Gastrocnemius medialis (tissue), 4 donors: Measurements from ENCODE around the gene NAV1. TPM values are rescaled to one million over a fixed set of nuclear protein-coding genes. Genes with fewer than 3 reads are reported as not detected.

Experiments used
- ATAC-seq, 2 donors: fragments of 150-250 bp; one replicate each; pipeline ENCODE4 v1.9.1; 2016
- DNase-seq, 2 donors: peaks; one replicate each; pipeline ENCODE4 v3.0.0-alpha.2; 2019
- H3K27ac ChIP-seq, 4 donors: fragments of 200-600 bp; sonication (generic); 1 replicate in 1 of 4; 2 replicates in 3 of 4; pipeline ENCODE4 v1.5.1; 2016 to 2018; ENCODE audit warnings: mild to moderate bottlenecking in 2 of 4, moderate library complexity in 1 of 4
- H3K27me3 ChIP-seq, 3 donors: fragments of 200-600 bp; sonication (generic) in 2 of 3; 1 replicate in 1 of 3; 2 replicates in 2 of 3; pipeline versions ENCODE4 v1.5.1 to v1.6.0; 2016 to 2019; ENCODE audit warnings: mild to moderate bottlenecking in 1 of 3, moderate library complexity in 1 of 3
- H3K36me3 ChIP-seq, 2 donors: fragments of 200-600 bp; sonication (generic) in 1 of 2; one replicate each; pipeline ENCODE4 v1.5.1; 2017 to 2018
- H3K4me1 ChIP-seq, 2 donors: fragments of 200-600 bp; sonication (generic) in 1 of 2; one replicate each; pipeline ENCODE4 v1.5.1; 2016 to 2017; ENCODE audit warnings: mild to moderate bottlenecking in 2 of 2
- H3K4me3 ChIP-seq, 4 donors: fragments of 200-600 bp; sonication (generic) in 3 of 4; 1 replicate in 1 of 4; 2 replicates in 3 of 4; pipeline ENCODE4 v1.5.1; 2016 to 2019; ENCODE audit warnings: mild to moderate bottlenecking in 2 of 4
- H3K9me3 ChIP-seq, 3 donors: fragments of 200-600 bp; sonication (generic) in 2 of 3; 1 replicate in 1 of 3; 2 replicates in 2 of 3; pipeline ENCODE4 v1.5.1; 2016 to 2019
- POLR2A ChIP-seq, 2 donors: fragments of 450-650 bp; IDR thresholded peaks; one replicate each; pipeline ENCODE4 v1.6.1; 2017; ENCODE audit warnings: antibody characterized with exemption in 2 of 2, mild to moderate bottlenecking in 2 of 2, moderate library complexity in 2 of 2
- in situ Hi-C, 4 donors: fragments of 200-750 bp; cut with MboI; loops; one replicate each; pipeline versions ENCODE4 v1.15.0 to v1.8.0; 2017; ENCODE audit warnings: low sequenced_read_pairs in 4 of 4
- intact Hi-C: fragments of 100-400 bp; cut with DNase I; formaldehyde crosslinking; loops from one replicate; pipeline ENCODE4 v1.15.1; 2023; ENCODE audit warnings: low total_unique reads
- total RNA-seq, 4 donors: library from RNA; depleted of rRNA; stranded (reverse); fragments of >200 nt; gene quantifications; one replicate each; pipeline versions ENCODE4 v1.1.0 to v1.2.3, GENCODE V29; 2016
- TF ChIP-seq, protein P1 (sequence below), 5 experiments: fragments of 450-650 bp in 3 of 5; fragments of 200-600 bp in 2 of 5; sonication (generic) in 2 of 5; IDR thresholded peaks in 4 of 5; conservative IDR thresholded peaks in 1 of 5; 1 replicate in 4 of 5; 2 replicates in 1 of 5; pipeline ENCODE4 v1.5.1; 2016 to 2019; ENCODE audit warnings: antibody characterized with exemption in 5 of 5, mild to moderate bottlenecking in 3 of 5, moderate library complexity in 3 of 5

NAV1 gene
- total RNA-seq, 4 donors from 2014 or later = 4.2 to 9.1 (median 7.1) TPM

DNA sequence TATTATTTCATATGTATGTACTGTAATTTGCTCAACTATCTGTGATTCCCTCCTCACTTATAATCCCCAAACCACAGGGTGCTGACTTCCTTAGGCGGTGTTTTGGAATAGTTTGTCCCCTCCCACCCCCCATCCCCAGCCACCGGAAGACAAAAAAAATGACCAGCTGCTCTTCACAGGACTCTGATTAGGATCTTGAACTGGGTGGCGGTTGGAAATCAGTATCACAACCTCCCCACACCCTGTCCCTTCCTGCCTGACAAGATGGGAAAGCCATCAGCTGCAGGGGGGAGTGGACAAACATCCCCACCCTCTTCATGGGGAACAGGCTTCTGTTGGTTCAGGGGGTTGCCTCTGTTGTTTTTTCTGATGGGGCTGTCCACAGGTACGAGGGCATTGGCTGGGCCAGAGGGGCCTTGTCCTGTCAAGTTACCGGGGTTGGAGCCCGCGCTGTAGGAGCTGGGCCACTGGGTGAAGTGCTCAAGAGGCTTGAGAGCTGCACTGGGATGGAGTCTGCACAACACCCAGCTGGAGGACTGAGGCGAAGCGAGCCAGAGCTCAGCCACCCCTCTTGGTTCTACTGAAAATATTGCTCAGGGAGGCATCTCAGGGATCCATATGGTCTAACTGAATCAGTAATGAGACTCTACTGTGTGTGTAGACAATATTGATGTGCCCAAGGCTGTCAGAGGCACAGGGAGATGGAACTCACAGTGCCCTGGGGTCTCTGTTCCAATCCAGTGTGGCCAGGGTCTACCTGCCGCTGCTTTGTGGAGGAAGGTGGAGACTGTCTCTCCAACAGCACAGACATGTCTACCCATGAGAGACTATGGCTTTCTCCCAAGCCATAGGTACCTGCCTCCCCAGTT lies 28.2 kb downstream of the NAV1 start:
- DNase-seq (no peak), ATAC-seq (no peak)
- Histone ChIP-seq H3K4me3 (no peak overlapping the region), H3K9me3 (no peaks in the 10 kb centered on the region), H3K27ac (no peak overlapping the region), H3K36me3 (no peaks in the 10 kb centered on the region), H3K4me1 (peaks cover 7 to 15% of the 10 kb centered on the region in 2 donors), H3K27me3 (no peaks in the 10 kb centered on the region)
- intact Hi-C loops (no loop called here), in situ Hi-C loops (loop anchor here in 1 of 4 donors (10.0 kb wide), 1 partner anchor 228 kb away; no protein-coding TSS in a partner anchor)
- TF ChIP-seq POLR2A (IDR thresholded peaks at IDR 0.05) = no peak
- TF ChIP-seq, protein P1, sequence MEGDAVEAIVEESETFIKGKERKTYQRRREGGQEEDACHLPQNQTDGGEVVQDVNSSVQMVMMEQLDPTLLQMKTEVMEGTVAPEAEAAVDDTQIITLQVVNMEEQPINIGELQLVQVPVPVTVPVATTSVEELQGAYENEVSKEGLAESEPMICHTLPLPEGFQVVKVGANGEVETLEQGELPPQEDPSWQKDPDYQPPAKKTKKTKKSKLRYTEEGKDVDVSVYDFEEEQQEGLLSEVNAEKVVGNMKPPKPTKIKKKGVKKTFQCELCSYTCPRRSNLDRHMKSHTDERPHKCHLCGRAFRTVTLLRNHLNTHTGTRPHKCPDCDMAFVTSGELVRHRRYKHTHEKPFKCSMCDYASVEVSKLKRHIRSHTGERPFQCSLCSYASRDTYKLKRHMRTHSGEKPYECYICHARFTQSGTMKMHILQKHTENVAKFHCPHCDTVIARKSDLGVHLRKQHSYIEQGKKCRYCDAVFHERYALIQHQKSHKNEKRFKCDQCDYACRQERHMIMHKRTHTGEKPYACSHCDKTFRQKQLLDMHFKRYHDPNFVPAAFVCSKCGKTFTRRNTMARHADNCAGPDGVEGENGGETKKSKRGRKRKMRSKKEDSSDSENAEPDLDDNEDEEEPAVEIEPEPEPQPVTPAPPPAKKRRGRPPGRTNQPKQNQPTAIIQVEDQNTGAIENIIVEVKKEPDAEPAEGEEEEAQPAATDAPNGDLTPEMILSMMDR (IDR thresholded peaks at IDR 0.05 in 4 of 5, conservative IDR thresholded peaks at IDR 0.05 in 1 of 5) = no peak

DNA sequence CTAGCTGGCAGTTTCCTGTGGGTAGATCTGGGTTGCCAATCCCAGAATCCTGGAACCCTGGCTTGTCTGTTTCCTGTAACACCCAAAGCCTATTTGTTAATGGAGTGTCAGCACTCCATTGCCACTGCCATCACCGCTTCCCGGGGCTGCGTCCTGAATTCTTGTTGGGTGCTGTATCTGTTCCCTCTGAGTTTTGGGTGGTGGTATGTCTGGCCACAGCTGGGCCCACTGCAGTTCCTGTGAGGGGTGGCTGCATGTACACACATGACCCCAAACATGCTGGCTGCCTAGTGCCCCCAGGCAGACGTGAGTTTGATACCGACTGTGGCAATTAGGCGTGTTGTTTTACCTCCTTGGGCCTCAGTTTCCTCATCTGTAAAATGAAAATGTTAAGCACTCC lies 29.3 kb downstream of the NAV1 start:
- no peak for DNase-seq
- Histone ChIP-seq H3K4me3 (no peak overlapping the region), H3K9me3 (no peaks in the 10 kb centered on the region), H3K27ac (no peak overlapping the region), H3K4me1 (peaks cover 7 to 12% of the 10 kb centered on the region in 2 donors), H3K36me3 (no peaks in the 10 kb centered on the region), H3K27me3 (no peaks in the 10 kb centered on the region)
- in situ Hi-C loops (loop anchor here in 1 of 4 donors (10.0 kb wide), 1 partner anchor 227 kb away; no protein-coding TSS in a partner anchor), intact Hi-C loops (no loop called here)
- TF ChIP-seq, protein P1 (IDR thresholded peaks at IDR 0.05 in 4 of 5, conservative IDR thresholded peaks at IDR 0.05 in 1 of 5) = no peak
- no peak for TF ChIP-seq POLR2A (IDR thresholded peaks at IDR 0.05)
- ATAC-seq = no peak

DNA sequence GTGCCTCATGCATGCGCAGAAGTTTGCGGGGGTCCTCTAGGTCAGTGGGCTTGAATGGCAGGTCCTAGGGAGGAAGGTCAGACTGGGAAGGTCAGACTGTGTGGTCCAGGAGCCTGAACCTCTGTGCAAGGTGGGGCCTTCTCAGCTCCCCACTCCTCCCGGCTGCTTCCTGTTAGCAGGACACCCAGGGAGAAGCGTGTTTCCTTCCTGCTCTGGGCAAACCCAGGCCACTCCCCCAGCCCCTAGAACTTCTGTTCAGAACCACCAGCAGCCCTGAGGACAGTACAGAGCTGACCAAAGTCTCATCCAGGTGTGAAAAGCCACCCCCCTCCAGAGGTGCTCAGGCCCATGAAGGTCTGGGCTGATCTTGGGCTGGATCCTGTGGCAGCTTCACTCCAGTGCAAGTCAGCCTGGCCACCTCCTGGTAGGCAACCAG lies 29.9 kb downstream of the NAV1 start:
- TF ChIP-seq, protein P1 (IDR thresholded peaks at IDR 0.05 in 4 of 5, conservative IDR thresholded peaks at IDR 0.05 in 1 of 5) = no peak
- TF ChIP-seq POLR2A (IDR thresholded peaks at IDR 0.05) = no peak
- H3K4me1 ChIP-seq = peaks cover 7 to 12% of the 10 kb centered on the region in 2 donors
- no peak overlapping the region for H3K27ac ChIP-seq
- H3K36me3 ChIP-seq = no peaks in the 10 kb centered on the region
- H3K27me3 ChIP-seq = no peaks in the 10 kb centered on the region
- intact Hi-C loops = no loop called here
- no peaks in the 10 kb centered on the region for H3K9me3 ChIP-seq
- ATAC-seq (no peak), DNase-seq (no peak)
- in situ Hi-C loops = loop anchor here in 1 of 4 donors (10.0 kb wide), 1 partner anchor 226 kb away; no protein-coding TSS in a partner anchor
- H3K4me3 ChIP-seq = no peak overlapping the region

GRCh38 chr1:201570181-201570885 lies 31.4 kb downstream of the NAV1 start:
- intact Hi-C loops = no loop called here

More at GRCh38 chr1:201570181-201570885, 31.4 kb downstream of the NAV1 start:
- no peak for DNase-seq
- no peaks in the 10 kb centered on the region for H3K9me3 ChIP-seq
- no peak for ATAC-seq
- in situ Hi-C loops = no loop called here
- H3K4me3 ChIP-seq = no peak overlapping the region
- TF ChIP-seq, protein P1 (IDR thresholded peaks at IDR 0.05 in 4 of 5, conservative IDR thresholded peaks at IDR 0.05 in 1 of 5) = no peak
- no peaks in the 10 kb centered on the region for H3K27me3 ChIP-seq
- no peaks in the 10 kb centered on the region for H3K36me3 ChIP-seq
- H3K4me1 ChIP-seq = peaks cover 4 to 7% of the 10 kb centered on the region in 2 donors
- H3K27ac ChIP-seq = peak overlapping the region in 1 of 4 donors; percentile 14
